ENCODE data around the gene PLEKHA3. TPM values are rescaled to one million over a fixed set of nuclear protein-coding genes. Genes with fewer than 3 reads are reported as not detected.

The PLEKHA3 gene
- polyA plus RNA-seq, 4 donors, result 2.9 to 13.1 (median 3.7) TPM

- FAIRE-seq (no peak), DNase-seq (no peak)
- peak overlapping the region in 1 of 3 donors; percentile 8 for H3K27ac ChIP-seq (ENCODE audit: low read depth in 1 of 3, low read length in 2 of 3)
- 86 to 97% (median 97%) methylated on average over 1 of the region's 1 CpG for WGBS, 3 donors
- no peak overlapping the region for H3K4me3 ChIP-seq (ENCODE audit: low read depth in 1 of 3, low read length in 3 of 3)
- H3K9me3 ChIP-seq (ENCODE audit: control insufficient read depth in 2 of 2, insufficient read depth in 1 of 2, low read depth in 1 of 2, low read length in 1 of 2), result no peaks in the 10 kb centered on the region
- H3K27me3 ChIP-seq (ENCODE audit: control insufficient read depth in 3 of 3, insufficient read depth in 3 of 3, low read length in 3 of 3), result no peaks in the 10 kb centered on the region
- peaks cover 0 to 10% (median 3%) of the 10 kb centered on the region in 3 donors for H3K36me3 ChIP-seq (ENCODE audit: control insufficient read depth in 3 of 3, insufficient read depth in 2 of 3, low read depth in 1 of 3, low read length in 3 of 3)
- H3K4me1 ChIP-seq (ENCODE audit: control insufficient read depth in 3 of 3, insufficient read depth in 2 of 3, low read depth in 1 of 3, low read length in 2 of 3), result no peaks in the 10 kb centered on the region
These were observed 25.8 kb downstream of the PLEKHA3 start for GRCh38 chr2:178506101-178506500.

DNA sequence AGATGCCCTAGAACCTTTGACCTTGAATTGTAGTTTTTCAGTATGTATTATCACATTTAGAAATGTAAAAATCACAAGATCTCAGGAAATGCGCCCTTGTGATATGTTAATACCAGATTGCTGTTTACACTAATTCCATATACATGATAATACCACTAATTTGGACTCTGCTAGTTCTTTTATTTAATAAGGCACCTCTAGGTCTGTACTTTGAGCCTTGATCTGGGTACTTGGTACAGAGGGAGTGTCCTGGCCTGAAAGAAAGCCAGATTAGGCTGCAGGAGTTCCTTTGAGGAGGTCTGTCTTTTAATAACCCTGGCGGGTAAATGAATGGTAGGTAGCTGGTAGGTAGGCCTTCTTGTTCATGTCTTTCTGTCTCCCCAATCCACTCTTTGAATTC lies 26.3 kb downstream of the PLEKHA3 start:
- whole genome bisulfite sequencing, 3 donors, result 20 to 69% (median 44%) methylated on average over 2 of the region's 2 CpGs
- peak overlapping the region in 1 of 3 donors; percentile 34 for H3K27ac ChIP-seq (ENCODE audit: low read depth in 1 of 3, low read length in 2 of 3)

GRCh38 chr2:178506949-178507348 lies 26.7 kb downstream of the PLEKHA3 start:
- Histone ChIP-seq H3K9me3 (ENCODE audit: control insufficient read depth in 2 of 2, insufficient read depth in 1 of 2, low read depth in 1 of 2, low read length in 1 of 2) (no peaks in the 10 kb centered on the region), H3K4me3 (ENCODE audit: low read depth in 1 of 3, low read length in 3 of 3) (no peak overlapping the region), H3K4me1 (ENCODE audit: control insufficient read depth in 3 of 3, insufficient read depth in 2 of 3, low read depth in 1 of 3, low read length in 2 of 3) (no peaks in the 10 kb centered on the region), H3K36me3 (ENCODE audit: control insufficient read depth in 3 of 3, insufficient read depth in 2 of 3, low read depth in 1 of 3, low read length in 3 of 3) (peaks cover 0 to 15% (median 2%) of the 10 kb centered on the region in 3 donors), H3K27ac (ENCODE audit: low read depth in 1 of 3, low read length in 2 of 3) (no peak overlapping the region), H3K27me3 (ENCODE audit: control insufficient read depth in 3 of 3, insufficient read depth in 3 of 3, low read length in 3 of 3) (no peaks in the 10 kb centered on the region)
- peak; percentile 41 for FAIRE-seq
- 63 to 87% (median 74%) methylated on average over 1 of the region's 1 CpG for WGBS, 3 donors
- DNase-seq, result no peak

More for the DNA sequence above, 26.3 kb downstream of the PLEKHA3 start:
- Histone ChIP-seq H3K9me3 (ENCODE audit: control insufficient read depth in 2 of 2, insufficient read depth in 1 of 2, low read depth in 1 of 2, low read length in 1 of 2) (no peaks in the 10 kb centered on the region), H3K27me3 (ENCODE audit: control insufficient read depth in 3 of 3, insufficient read depth in 3 of 3, low read length in 3 of 3) (no peaks in the 10 kb centered on the region), H3K36me3 (ENCODE audit: control insufficient read depth in 3 of 3, insufficient read depth in 2 of 3, low read depth in 1 of 3, low read length in 3 of 3) (peaks cover 0 to 13% (median 2%) of the 10 kb centered on the region in 3 donors), H3K4me3 (ENCODE audit: low read depth in 1 of 3, low read length in 3 of 3) (no peak overlapping the region), H3K4me1 (ENCODE audit: control insufficient read depth in 3 of 3, insufficient read depth in 2 of 3, low read depth in 1 of 3, low read length in 2 of 3) (no peaks in the 10 kb centered on the region)
- FAIRE-seq (no peak), DNase-seq (peak; percentile 39 to 89)

DNA sequence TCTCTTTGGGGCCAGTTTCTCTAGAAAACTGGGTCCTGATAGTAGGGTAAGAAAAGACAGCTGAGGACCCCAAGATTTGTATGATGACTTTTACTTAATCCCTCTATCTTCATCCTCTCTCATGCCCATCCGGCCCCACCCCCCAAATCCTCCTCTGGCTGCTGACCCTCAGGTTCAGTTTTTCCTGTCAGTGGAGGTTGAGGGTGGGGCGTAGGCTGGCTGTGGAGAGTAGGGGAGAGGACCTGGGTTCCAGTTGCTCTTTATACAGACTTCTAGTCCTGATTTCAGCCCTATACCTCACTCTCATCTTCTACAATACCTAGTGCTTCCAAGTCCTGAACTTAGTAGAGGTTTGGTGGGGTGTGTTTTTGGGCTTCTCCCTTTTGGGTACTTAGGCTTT lies 28.4 kb downstream of the PLEKHA3 start:
- no peak overlapping the region for H3K4me3 ChIP-seq (ENCODE audit: low read depth in 1 of 3, low read length in 3 of 3)
- H3K36me3 ChIP-seq (ENCODE audit: control insufficient read depth in 3 of 3, insufficient read depth in 2 of 3, low read depth in 1 of 3, low read length in 3 of 3), result peaks cover 0 to 15% (median 0%) of the 10 kb centered on the region in 3 donors
- no peaks in the 10 kb centered on the region for H3K9me3 ChIP-seq (ENCODE audit: control insufficient read depth in 2 of 2, insufficient read depth in 1 of 2, low read depth in 1 of 2, low read length in 1 of 2)
- no peaks in the 10 kb centered on the region for H3K27me3 ChIP-seq (ENCODE audit: control insufficient read depth in 3 of 3, insufficient read depth in 3 of 3, low read length in 3 of 3)
- DNase-seq, result no peak
- WGBS, 3 donors, result 95 to 100% (median 98%) methylated on average over 2 of the region's 2 CpGs
- no peak overlapping the region for H3K27ac ChIP-seq (ENCODE audit: low read depth in 1 of 3, low read length in 2 of 3)
- no peaks in the 10 kb centered on the region for H3K4me1 ChIP-seq (ENCODE audit: control insufficient read depth in 3 of 3, insufficient read depth in 2 of 3, low read depth in 1 of 3, low read length in 2 of 3)
- no peak for FAIRE-seq

DNA sequence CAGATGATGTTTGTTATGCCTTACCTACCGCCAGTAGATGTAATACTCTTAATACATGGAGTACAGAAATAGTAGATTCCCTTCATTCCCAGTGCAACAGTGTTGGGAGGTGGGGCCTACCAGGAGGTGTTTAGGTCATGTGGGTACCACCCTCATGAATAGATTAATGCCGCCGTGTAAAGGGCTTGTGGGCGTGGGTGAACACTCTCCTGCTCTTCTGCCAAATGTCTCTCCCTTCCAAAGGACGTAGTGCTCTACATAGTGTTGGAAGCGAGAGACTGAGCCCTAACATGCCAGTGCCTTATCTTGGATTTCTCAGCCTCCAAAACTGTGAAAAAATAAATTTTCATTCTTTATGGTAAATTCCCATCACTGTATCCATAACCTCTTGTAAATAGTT lies 30.1 kb downstream of the PLEKHA3 start:
- Histone ChIP-seq H3K4me1 (ENCODE audit: control insufficient read depth in 3 of 3, insufficient read depth in 2 of 3, low read depth in 1 of 3, low read length in 2 of 3) (no peaks in the 10 kb centered on the region), H3K36me3 (ENCODE audit: control insufficient read depth in 3 of 3, insufficient read depth in 2 of 3, low read depth in 1 of 3, low read length in 3 of 3) (peaks cover 0 to 15% (median 0%) of the 10 kb centered on the region in 3 donors), H3K4me3 (ENCODE audit: low read depth in 1 of 3, low read length in 3 of 3) (no peak overlapping the region), H3K27me3 (ENCODE audit: control insufficient read depth in 3 of 3, insufficient read depth in 3 of 3, low read length in 3 of 3) (no peaks in the 10 kb centered on the region), H3K9me3 (ENCODE audit: control insufficient read depth in 2 of 2, insufficient read depth in 1 of 2, low read depth in 1 of 2, low read length in 1 of 2) (no peaks in the 10 kb centered on the region), H3K27ac (ENCODE audit: low read depth in 1 of 3, low read length in 2 of 3) (no peak overlapping the region)
- WGBS, 3 donors, result 87 to 94% (median 89%) methylated on average over 6 of the region's 6 CpGs
- no peak for DNase-seq
- no peak for FAIRE-seq

DNA sequence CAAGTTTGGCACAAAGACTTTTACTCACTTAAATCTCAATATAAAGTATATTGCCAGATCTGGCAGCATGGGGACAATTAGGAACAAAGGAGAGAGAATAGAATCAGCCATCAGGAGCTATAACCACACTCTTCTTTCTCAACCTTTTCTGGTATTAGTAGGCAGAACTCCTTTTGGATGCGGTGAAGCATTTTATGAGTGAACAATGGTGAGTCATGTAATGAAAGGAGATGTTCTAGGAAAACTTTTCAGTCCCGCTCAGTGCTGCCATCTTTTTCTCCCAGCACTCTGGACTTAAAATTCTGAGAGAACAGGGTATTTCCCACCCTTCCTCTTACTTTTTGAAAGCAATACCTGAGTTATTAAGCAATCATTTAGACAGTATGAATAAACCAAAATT lies 32.2 kb downstream of the PLEKHA3 start:
- FAIRE-seq, result no peak
- no peak for DNase-seq
- no peak overlapping the region for H3K4me3 ChIP-seq (ENCODE audit: low read depth in 1 of 3, low read length in 3 of 3)
- H3K27ac ChIP-seq (ENCODE audit: low read depth in 1 of 3, low read length in 2 of 3), result no peak overlapping the region
- 89 to 95% (median 92%) methylated on average over 2 of the region's 2 CpGs for WGBS, 3 donors
- H3K4me1 ChIP-seq (ENCODE audit: control insufficient read depth in 3 of 3, insufficient read depth in 2 of 3, low read depth in 1 of 3, low read length in 2 of 3), result no peaks in the 10 kb centered on the region
- H3K9me3 ChIP-seq (ENCODE audit: control insufficient read depth in 2 of 2, insufficient read depth in 1 of 2, low read depth in 1 of 2, low read length in 1 of 2), result no peaks in the 10 kb centered on the region
- no peaks in the 10 kb centered on the region for H3K27me3 ChIP-seq (ENCODE audit: control insufficient read depth in 3 of 3, insufficient read depth in 3 of 3, low read length in 3 of 3)
- H3K36me3 ChIP-seq (ENCODE audit: control insufficient read depth in 3 of 3, insufficient read depth in 2 of 3, low read depth in 1 of 3, low read length in 3 of 3), result peaks cover 0 to 15% (median 0%) of the 10 kb centered on the region in 3 donors

DNA sequence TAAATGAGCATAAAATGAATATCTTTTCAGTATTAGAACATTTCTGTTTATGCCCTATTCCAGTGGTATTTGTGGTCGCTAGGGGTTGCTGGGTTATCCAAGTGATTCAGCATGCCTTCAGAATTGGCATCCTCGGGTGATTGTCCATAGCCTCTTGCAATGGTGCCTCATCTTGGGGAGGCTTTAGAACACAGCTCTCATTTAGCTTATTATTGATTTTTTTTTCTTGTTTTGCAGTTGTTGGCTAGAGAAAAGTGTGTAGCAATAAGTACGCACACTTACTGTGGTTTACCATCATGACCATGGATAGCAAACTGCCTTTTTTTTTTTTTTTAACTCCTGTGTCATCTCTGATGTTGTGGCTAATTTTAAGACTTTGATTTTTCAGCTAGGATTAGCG lies 33.6 kb downstream of the PLEKHA3 start:
- H3K4me1 ChIP-seq (ENCODE audit: control insufficient read depth in 3 of 3, insufficient read depth in 2 of 3, low read depth in 1 of 3, low read length in 2 of 3), result no peaks in the 10 kb centered on the region
- H3K27ac ChIP-seq (ENCODE audit: low read depth in 1 of 3, low read length in 2 of 3), result no peak overlapping the region
- no peak for DNase-seq
- no peaks in the 10 kb centered on the region for H3K9me3 ChIP-seq (ENCODE audit: control insufficient read depth in 2 of 2, insufficient read depth in 1 of 2, low read depth in 1 of 2, low read length in 1 of 2)
- peaks cover 0 to 20% (median 6%) of the 10 kb centered on the region in 3 donors for H3K36me3 ChIP-seq (ENCODE audit: control insufficient read depth in 3 of 3, insufficient read depth in 2 of 3, low read depth in 1 of 3, low read length in 3 of 3)
- no peaks in the 10 kb centered on the region for H3K27me3 ChIP-seq (ENCODE audit: control insufficient read depth in 3 of 3, insufficient read depth in 3 of 3, low read length in 3 of 3)
- no peak for FAIRE-seq
- WGBS, 3 donors, result 90 to 98% (median 92%) methylated on average over 4 of the region's 4 CpGs
- no peak overlapping the region for H3K4me3 ChIP-seq (ENCODE audit: low read depth in 1 of 3, low read length in 3 of 3)

DNA sequence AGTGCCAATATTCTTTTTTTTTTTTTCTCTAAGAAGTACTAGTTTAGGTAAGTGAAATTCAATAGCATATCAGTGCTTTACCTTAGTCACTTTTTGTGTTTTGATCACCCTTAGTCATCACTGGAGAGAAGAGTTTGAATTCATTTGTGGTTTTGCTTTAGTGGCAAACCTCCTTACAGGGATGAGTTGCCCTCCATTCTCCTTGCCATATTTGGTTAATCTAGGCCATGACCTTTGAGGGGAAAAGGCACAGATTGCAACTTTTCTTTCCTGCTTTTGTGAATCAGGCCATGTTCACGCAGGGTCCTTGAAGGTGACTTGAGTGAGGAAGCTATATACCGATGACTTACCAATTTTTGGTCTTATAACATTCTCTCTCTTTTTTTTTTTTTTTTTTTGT lies 34.4 kb downstream of the PLEKHA3 start:
- no peak for FAIRE-seq
- Histone ChIP-seq H3K27ac (ENCODE audit: low read depth in 1 of 3, low read length in 2 of 3) (no peak overlapping the region), H3K27me3 (ENCODE audit: control insufficient read depth in 3 of 3, insufficient read depth in 3 of 3, low read length in 3 of 3) (no peaks in the 10 kb centered on the region), H3K9me3 (ENCODE audit: control insufficient read depth in 2 of 2, insufficient read depth in 1 of 2, low read depth in 1 of 2, low read length in 1 of 2) (no peaks in the 10 kb centered on the region), H3K4me1 (ENCODE audit: control insufficient read depth in 3 of 3, insufficient read depth in 2 of 3, low read depth in 1 of 3, low read length in 2 of 3) (no peaks in the 10 kb centered on the region), H3K4me3 (ENCODE audit: low read depth in 1 of 3, low read length in 3 of 3) (no peak overlapping the region), H3K36me3 (ENCODE audit: control insufficient read depth in 3 of 3, insufficient read depth in 2 of 3, low read depth in 1 of 3, low read length in 3 of 3) (peaks cover 0 to 17% (median 6%) of the 10 kb centered on the region in 3 donors)
- DNase-seq, result no peak
- WGBS, 3 donors, result 62 to 86% (median 81%) methylated on average over 2 of the region's 2 CpGs

DNA sequence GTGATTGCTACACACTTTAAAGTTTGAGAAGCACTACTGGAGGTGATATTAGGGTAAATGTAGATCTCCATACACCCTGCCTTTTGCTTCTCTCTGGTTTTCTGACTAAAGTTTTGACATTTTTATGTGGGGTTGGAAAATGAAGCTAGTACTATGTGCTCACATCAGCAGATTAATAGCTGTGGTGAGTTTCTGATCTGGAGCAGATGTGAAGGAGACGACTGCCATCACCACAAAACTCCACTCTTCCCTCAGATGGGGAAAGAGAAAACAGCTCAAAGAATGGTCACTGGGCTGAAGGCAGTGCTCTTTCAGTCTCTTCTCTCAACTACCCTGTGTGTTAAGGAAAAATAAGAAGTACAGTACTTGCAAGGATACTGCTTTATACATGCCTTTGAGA lies 37.2 kb downstream of the PLEKHA3 start:
- Histone ChIP-seq H3K4me1 (ENCODE audit: control insufficient read depth in 3 of 3, insufficient read depth in 2 of 3, low read depth in 1 of 3, low read length in 2 of 3) (no peaks in the 10 kb centered on the region), H3K27ac (ENCODE audit: low read depth in 1 of 3, low read length in 2 of 3) (no peak overlapping the region), H3K36me3 (ENCODE audit: control insufficient read depth in 3 of 3, insufficient read depth in 2 of 3, low read depth in 1 of 3, low read length in 3 of 3) (peaks cover 0 to 6% (median 5%) of the 10 kb centered on the region in 3 donors), H3K9me3 (ENCODE audit: control insufficient read depth in 2 of 2, insufficient read depth in 1 of 2, low read depth in 1 of 2, low read length in 1 of 2) (no peaks in the 10 kb centered on the region), H3K4me3 (ENCODE audit: low read depth in 1 of 3, low read length in 3 of 3) (no peak overlapping the region), H3K27me3 (ENCODE audit: control insufficient read depth in 3 of 3, insufficient read depth in 3 of 3, low read length in 3 of 3) (no peaks in the 10 kb centered on the region)
- WGBS, 3 donors, result 65 to 85% (median 83%) methylated on average over 1 of the region's 1 CpG
- no peak for DNase-seq
- no peak for FAIRE-seq
